Esophagus (tissue), 2 donors: ENCODE results near the gene TMEM61. TPM values are rescaled to one million over a fixed set of nuclear protein-coding genes. Genes with fewer than 3 reads are reported as not detected.
A peak's percentile ranks its signal among the peaks of the same experiment; 100 is the strongest.

Experiments used
- H3K27ac ChIP-seq, 2 donors: one replicate each; pipeline ENCODE4 v1.5.1; 2013; ENCODE audit warnings: low read depth in 2 of 2, mild to moderate bottlenecking in 2 of 2, inconsistent platforms in 1 of 2, low read length in 1 of 2, moderate library complexity in 1 of 2
- H3K27me3 ChIP-seq, 2 donors: one replicate each; pipeline ENCODE4 v1.6.1; 2013; ENCODE audit warnings: low read length in 2 of 2, control low read depth in 1 of 2, mild to moderate bottlenecking in 1 of 2; ENCODE audit not compliant: insufficient read depth in 2 of 2, control insufficient read depth in 1 of 2
- H3K36me3 ChIP-seq, 2 donors: one replicate each; pipeline ENCODE4 v1.6.1; 2013; ENCODE audit warnings: low read length in 1 of 2; ENCODE audit not compliant: control insufficient read depth in 2 of 2, insufficient read depth in 2 of 2
- H3K4me1 ChIP-seq, 2 donors: one replicate each; pipeline ENCODE4 v1.6.1; 2013; ENCODE audit warnings: low read length in 1 of 2; ENCODE audit not compliant: control insufficient read depth in 2 of 2, insufficient read depth in 2 of 2
- H3K4me3 ChIP-seq, 2 donors: one replicate each; pipeline ENCODE4 v1.5.1; 2013; ENCODE audit warnings: low read length in 2 of 2, mild to moderate bottlenecking in 2 of 2, low read depth in 1 of 2, moderate library complexity in 1 of 2
- H3K9me3 ChIP-seq, 2 donors: one replicate each; pipeline ENCODE4 v1.6.1; 2013; ENCODE audit warnings: mild to moderate bottlenecking in 2 of 2, low read depth in 1 of 2, low read length in 1 of 2, moderate library complexity in 1 of 2; ENCODE audit not compliant: control insufficient read depth in 2 of 2, insufficient read depth in 1 of 2
- WGBS, 2 donors: extraction: QIAGEN DNeasy Blood & Tissue Kit; methylation state at CpG; one replicate each; pipeline ENCODE4 v1.1.7; 2013; 5-methylcytosine and 5-hydroxymethylcytosine counted together
- polyA plus RNA-seq, 2 donors: library from polyadenylated mRNA; stranded (reverse); fragments of 200-250 nt; gene quantifications; one replicate each; pipeline ENCODE4 v1.2.3, GENCODE V29; 2013
- donor health status: healthy with polysubstance abuse.
- donor health status: Bipolar disorder and iron deficiency.

The TMEM61 gene
- polyA plus RNA-seq, 2 donors = 0.84 to 1.2 TPM

GRCh38 chr1:55039342-55040082 is 59.1 kb downstream of the TMEM61 start, which contains the start of gene PCSK9:
Gene PCSK9 (plus strand): TSS chr1:55039548. CDS start chr1:55039838, 290 bp downstream.
- Histone ChIP-seq H3K4me3 (peak within 1 kb of the TSS; percentile 44 to 58), H3K27me3 (no peaks in the 10 kb centered on the region), H3K4me1 (peaks cover 2 to 10% of the 10 kb centered on the region in 2 donors), H3K9me3 (no peaks in the 10 kb centered on the region), H3K27ac (no peak within 1 kb of the TSS), H3K36me3 (no peaks in the 10 kb centered on the region)
- 1 to 2% methylated on average over 66 to 67 of the region's 67 CpGs for WGBS, 2 donors

GRCh38 chr1:55040083-55040932 is 59.9 kb downstream of the TMEM61 start:
- no peaks in the 10 kb centered on the region for H3K27me3 ChIP-seq
- H3K36me3 ChIP-seq = peaks cover 0 to 4% of the 10 kb centered on the region in 2 donors
- no peaks in the 10 kb centered on the region for H3K9me3 ChIP-seq
- no peak overlapping the region for H3K27ac ChIP-seq
- peaks cover 2 to 10% of the 10 kb centered on the region in 2 donors for H3K4me1 ChIP-seq
- 8 to 9% methylated on average over 49 of the region's 49 CpGs for WGBS, 2 donors
- H3K4me3 ChIP-seq = peak overlapping the region; percentile 44 to 58

- Histone ChIP-seq H3K27me3 (no peaks in the 10 kb centered on the region), H3K4me3 (peak overlapping the region; percentile 44 to 58), H3K36me3 (peaks cover 0 to 4% of the 10 kb centered on the region in 2 donors), H3K27ac (no peak overlapping the region), H3K9me3 (no peaks in the 10 kb centered on the region), H3K4me1 (peaks cover 2 to 10% of the 10 kb centered on the region in 2 donors)
- WGBS, 2 donors = 43 to 52% methylated on average over 5 of the region's 5 CpGs
These were observed 60.6 kb downstream of the TMEM61 start for GRCh38 chr1:55040933-55041494.

GRCh38 chr1:55041613-55042012 is 61.2 kb downstream of the TMEM61 start:
- Histone ChIP-seq H3K9me3 (no peaks in the 10 kb centered on the region), H3K27ac (no peak overlapping the region), H3K4me1 (peaks cover 2 to 10% of the 10 kb centered on the region in 2 donors), H3K27me3 (no peaks in the 10 kb centered on the region), H3K36me3 (peaks cover 0 to 4% of the 10 kb centered on the region in 2 donors), H3K4me3 (no peak overlapping the region)
- WGBS, 2 donors = 64 to 88% methylated on average over 3 of the region's 3 CpGs

Other genes with a start within 250 kb of the TMEM61 start
- gene PARS2, start 216.1 kb upstream of the TMEM61 start, polyA plus RNA-seq = 1 to 10 TPM; 1.5 to 2.5 TPM
- gene TTC22, start 179.3 kb upstream of the TMEM61 start, polyA plus RNA-seq = 10 to 100 TPM; 83.5 to 92.9 TPM
- 100 to 1,000 TPM; 121 to 196 TPM for gene DHCR24, start 93.4 kb upstream of the TMEM61 start, polyA plus RNA-seq
- gene BSND, start 18.3 kb downstream of the TMEM61 start, polyA plus RNA-seq = not detected
- gene PCSK9, start 58.9 kb downstream of the TMEM61 start, polyA plus RNA-seq = 1 to 10 TPM; 5.1 to 5.3 TPM
- 1 to 10 TPM; 7.4 to 7.6 TPM for gene USP24, start 234.7 kb downstream of the TMEM61 start, polyA plus RNA-seq